Nephron (organoid): ENCODE results near the gene GFOD2.

ENCODE experiments used
- H3K27ac Mint-ChIP-seq, 3 experiments: 2 replicates each; pipeline ENCODE4 v1.8.0; 2020; ENCODE audit warnings: mixed read lengths in 3 of 3, mild to moderate bottlenecking in 2 of 3, moderate library complexity in 1 of 3
- H3K27me3 Mint-ChIP-seq: 2 replicates; pipeline ENCODE4 v1.8.0; 2021; ENCODE audit warnings: low read depth, mild to moderate bottlenecking, moderate library complexity, mixed read lengths
- H3K36me3 Mint-ChIP-seq: 2 replicates; pipeline ENCODE4 v1.8.0; 2020; ENCODE audit warnings: low read depth, mixed read lengths
- H3K4me1 Mint-ChIP-seq: 2 replicates; pipeline ENCODE4 v1.8.0; 2020; ENCODE audit warnings: mixed read lengths
- H3K4me3 Mint-ChIP-seq, 3 experiments: 2 replicates each; pipeline ENCODE4 v1.8.0; 2020; ENCODE audit warnings: mild to moderate bottlenecking in 3 of 3, mixed read lengths in 3 of 3, moderate library complexity in 2 of 3
- H3K9me3 Mint-ChIP-seq: 2 replicates; pipeline ENCODE4 v1.8.0; 2020; ENCODE audit warnings: mixed read lengths
- TF ChIP-seq, protein P1 (sequence below), 3 experiments: fragments of 200-600 bp; sonication (generic); IDR thresholded peaks; one replicate each; pipeline ENCODE4 v1.5.0; 2021; ENCODE audit warnings: antibody characterized with exemption in 3 of 3; ENCODE audit not compliant: unreplicated experiment in 3 of 3

Gene GFOD2

DNA sequence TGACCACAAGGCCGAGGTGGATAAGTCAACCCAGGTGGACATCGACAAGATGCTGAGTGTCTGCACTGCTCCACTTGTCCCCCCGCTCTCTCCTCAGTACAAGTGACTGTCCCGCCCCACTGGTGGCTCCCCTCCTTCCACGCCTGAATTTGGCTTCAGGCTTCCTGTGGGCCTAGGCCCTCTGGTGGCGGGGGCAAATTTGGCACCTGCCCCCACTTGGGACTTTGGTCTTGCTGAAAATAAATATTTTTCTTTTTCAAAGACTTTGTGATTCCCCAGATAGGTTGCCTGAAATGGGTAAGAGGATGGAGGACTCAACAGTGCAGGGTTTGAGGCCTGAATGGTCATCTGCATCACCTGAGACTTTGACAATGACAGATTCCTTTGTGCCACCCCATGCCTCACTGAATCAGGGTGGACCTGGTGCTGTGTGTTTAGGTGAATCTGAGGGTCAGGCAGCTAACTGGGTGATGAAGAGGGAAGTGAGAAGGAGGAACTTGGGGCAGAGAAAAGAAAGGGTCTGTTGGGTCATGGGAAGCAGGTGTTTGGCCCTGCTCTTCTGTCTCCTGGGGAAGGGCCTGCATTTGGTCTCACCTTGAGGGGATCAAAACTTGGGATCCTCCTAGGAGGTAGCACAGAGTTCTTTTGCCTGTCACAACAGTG lies 50.5 kb downstream of the GFOD2 start:
- TF ChIP-seq, protein P1, sequence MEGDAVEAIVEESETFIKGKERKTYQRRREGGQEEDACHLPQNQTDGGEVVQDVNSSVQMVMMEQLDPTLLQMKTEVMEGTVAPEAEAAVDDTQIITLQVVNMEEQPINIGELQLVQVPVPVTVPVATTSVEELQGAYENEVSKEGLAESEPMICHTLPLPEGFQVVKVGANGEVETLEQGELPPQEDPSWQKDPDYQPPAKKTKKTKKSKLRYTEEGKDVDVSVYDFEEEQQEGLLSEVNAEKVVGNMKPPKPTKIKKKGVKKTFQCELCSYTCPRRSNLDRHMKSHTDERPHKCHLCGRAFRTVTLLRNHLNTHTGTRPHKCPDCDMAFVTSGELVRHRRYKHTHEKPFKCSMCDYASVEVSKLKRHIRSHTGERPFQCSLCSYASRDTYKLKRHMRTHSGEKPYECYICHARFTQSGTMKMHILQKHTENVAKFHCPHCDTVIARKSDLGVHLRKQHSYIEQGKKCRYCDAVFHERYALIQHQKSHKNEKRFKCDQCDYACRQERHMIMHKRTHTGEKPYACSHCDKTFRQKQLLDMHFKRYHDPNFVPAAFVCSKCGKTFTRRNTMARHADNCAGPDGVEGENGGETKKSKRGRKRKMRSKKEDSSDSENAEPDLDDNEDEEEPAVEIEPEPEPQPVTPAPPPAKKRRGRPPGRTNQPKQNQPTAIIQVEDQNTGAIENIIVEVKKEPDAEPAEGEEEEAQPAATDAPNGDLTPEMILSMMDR (IDR thresholded peaks at IDR 0.05; ENCODE audit: unreplicated experiment in 3 of 3) = no peak
- H3K4me1 Mint-ChIP-seq = peaks cover 3% of the 10 kb centered on the region

DNA sequence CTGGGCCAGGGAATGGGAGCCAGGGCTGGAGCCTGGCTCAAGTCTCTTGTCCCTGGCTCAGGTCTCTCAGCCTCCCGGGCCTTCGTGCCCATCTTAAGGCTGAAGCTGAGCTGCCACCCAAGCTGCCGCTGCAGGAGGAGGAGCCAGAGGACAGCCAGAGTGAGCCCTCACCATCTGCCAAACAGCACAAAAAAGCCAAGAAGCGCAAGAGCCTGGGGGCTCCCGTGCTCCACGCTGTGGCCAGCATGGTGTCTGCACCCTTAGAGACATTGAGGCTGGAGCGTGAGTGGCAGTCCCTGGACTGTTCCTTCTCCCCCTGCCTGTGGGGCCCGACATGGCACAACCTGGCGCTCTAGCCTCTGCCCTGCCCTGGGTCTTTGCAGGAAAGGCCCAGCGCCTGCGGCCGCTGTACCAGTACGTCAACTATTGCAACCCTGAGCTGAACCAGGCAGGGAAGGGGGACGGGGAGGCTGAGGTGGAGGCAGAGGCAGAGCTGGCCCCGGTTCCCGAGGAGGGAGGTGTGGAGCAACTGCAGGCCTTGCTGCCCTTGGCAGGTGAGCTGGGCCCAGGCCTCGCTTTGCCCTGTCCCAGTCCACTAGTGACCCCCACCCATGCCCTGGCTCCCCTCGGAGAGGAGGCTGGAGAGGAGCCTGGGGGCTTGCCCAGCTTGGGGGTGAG lies 51.2 kb downstream of the GFOD2 start:
- no peaks in the 10 kb centered on the region for H3K27me3 Mint-ChIP-seq
- H3K4me1 Mint-ChIP-seq = no peaks in the 10 kb centered on the region
- H3K36me3 Mint-ChIP-seq = peaks cover 8% of the 10 kb centered on the region
- H3K27ac Mint-ChIP-seq = no peak overlapping the region
- H3K9me3 Mint-ChIP-seq = no peaks in the 10 kb centered on the region
- peak overlapping the region; percentile 52 to 88 (median 59) for H3K4me3 Mint-ChIP-seq
- TF ChIP-seq, protein P1 (IDR thresholded peaks at IDR 0.05; ENCODE audit: unreplicated experiment in 3 of 3) = peak; percentile 75 to 83 (median 78)

More for the DNA sequence above, 50.5 kb downstream of the GFOD2 start:
- H3K27ac Mint-ChIP-seq = no peak overlapping the region
- H3K36me3 Mint-ChIP-seq = peaks cover 8% of the 10 kb centered on the region
- H3K4me3 Mint-ChIP-seq = peak overlapping the region; percentile 31 to 61 (median 39)
- H3K27me3 Mint-ChIP-seq = no peaks in the 10 kb centered on the region
- no peaks in the 10 kb centered on the region for H3K9me3 Mint-ChIP-seq

GRCh38 chr16:67667453-67667816 lies 51.7 kb downstream of the GFOD2 start:
- peak overlapping the region; percentile 77 to 88 (median 81) for H3K4me3 Mint-ChIP-seq
- H3K36me3 Mint-ChIP-seq = peaks cover 8% of the 10 kb centered on the region
- no peaks in the 10 kb centered on the region for H3K4me1 Mint-ChIP-seq
- no peaks in the 10 kb centered on the region for H3K9me3 Mint-ChIP-seq
- TF ChIP-seq, protein P1 (IDR thresholded peaks at IDR 0.05; ENCODE audit: unreplicated experiment in 3 of 3) = no peak
- H3K27ac Mint-ChIP-seq = no peak overlapping the region
- H3K27me3 Mint-ChIP-seq = no peaks in the 10 kb centered on the region

DNA sequence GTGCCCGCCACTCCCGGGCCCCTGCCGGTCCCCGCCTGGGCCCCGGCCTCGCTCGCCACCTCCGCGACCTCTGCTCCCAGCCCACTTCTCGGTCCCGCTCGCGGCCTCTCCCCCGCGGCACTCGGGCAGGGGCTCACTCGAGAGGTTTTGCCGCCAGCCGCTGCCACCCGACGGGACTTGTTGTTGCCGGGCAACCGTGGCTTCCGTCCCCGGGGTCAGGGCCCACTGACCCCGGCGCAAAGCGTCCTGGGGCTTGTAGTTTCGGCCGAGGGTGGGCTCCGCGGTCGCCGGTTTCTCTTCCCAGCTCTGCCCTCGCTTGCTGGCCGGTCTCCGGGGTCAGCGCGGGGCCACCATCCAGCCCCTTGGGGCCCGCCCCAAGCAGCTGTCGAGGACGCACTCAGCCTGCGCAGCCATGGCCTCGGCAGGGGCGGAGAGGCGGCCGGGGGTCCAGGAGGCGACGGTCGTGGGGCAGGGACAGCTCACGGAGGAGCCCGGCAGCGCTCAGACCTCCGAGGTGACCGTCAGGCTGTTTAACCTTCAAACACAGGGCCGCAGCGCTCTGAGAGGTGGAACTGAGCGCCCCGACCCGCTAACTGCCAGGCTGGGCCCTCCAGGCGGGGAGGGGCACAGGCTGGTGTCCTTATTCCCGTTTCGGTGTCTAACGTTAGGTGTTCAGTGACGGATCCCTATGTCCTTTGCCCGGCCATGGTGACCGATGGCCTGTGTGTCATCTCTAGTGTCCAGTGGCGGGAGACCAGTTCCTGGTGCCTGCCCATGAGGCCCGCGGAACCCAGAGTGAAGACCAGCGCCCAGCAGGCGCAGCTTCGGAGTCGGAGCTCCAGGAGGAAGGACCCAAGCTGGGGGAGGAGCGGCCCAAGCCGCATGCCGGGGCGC lies 52.3 kb downstream of the GFOD2 start, which contains the start of the genes C16orf86 and ENKD1:
C16orf86 (plus strand) TSS at position 256 of the 894 bp plus-strand sequence; CDS start at position 413, 157 bp downstream.
ENKD1 (minus strand) TSS at position 192 of the 894 bp plus-strand sequence. CDS start 308 bp downstream, outside the sequence.
- H3K9me3 Mint-ChIP-seq = no peaks in the 10 kb centered on the region
- no peaks in the 10 kb centered on the region for H3K27me3 Mint-ChIP-seq
- TF ChIP-seq, protein P1 (IDR thresholded peaks at IDR 0.05; ENCODE audit: unreplicated experiment in 3 of 3) = no peak
- no peaks in the 10 kb centered on the region for H3K4me1 Mint-ChIP-seq
- H3K4me3 Mint-ChIP-seq = peak within 1 kb of the TSS; percentile 77 to 88 (median 81)
- H3K27ac Mint-ChIP-seq = no peak within 1 kb of the TSS
- peaks cover 8% of the 10 kb centered on the region for H3K36me3 Mint-ChIP-seq

DNA sequence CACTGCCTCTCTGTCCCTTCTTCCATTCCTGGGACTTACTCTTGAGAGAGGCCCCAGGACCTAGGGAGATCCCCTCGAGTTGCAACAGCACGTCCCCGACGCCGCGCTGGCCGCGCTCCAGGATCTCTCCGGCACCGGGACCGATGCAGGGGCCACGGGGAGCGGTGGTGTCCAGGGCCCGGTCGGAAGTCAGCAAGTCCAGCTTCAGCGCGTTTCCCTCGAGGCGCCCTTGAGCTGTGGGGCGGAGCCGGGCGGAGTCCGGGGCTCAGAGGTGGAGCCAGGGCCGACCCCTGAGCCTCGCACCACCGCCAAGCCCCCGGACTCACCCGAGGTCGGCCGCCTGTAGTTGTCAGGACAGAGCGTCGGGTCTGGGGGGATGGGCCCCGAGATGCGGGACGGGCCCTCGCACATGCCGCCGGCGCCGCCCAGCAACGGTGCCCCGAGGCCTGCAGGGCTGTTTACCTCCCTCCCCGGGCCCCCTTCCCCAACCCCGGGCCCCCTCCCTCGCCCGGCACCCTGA lies 53.0 kb downstream of the GFOD2 start:
- Mint-ChIP-seq H3K27ac (no peak overlapping the region), H3K27me3 (no peaks in the 10 kb centered on the region), H3K36me3 (peaks cover 8% of the 10 kb centered on the region), H3K4me3 (peak overlapping the region; percentile 65 to 74 (median 70)), H3K4me1 (no peaks in the 10 kb centered on the region), H3K9me3 (no peaks in the 10 kb centered on the region)
- TF ChIP-seq, protein P1 (IDR thresholded peaks at IDR 0.05; ENCODE audit: unreplicated experiment in 3 of 3) = no peak
